ENCODE results near the gene ZNF385A. TPM values are rescaled to one million over a fixed set of nuclear protein-coding genes. Genes with fewer than 3 reads are reported as not detected.

Gene ZNF385A
- total and polyA plus RNA-seq, 9 of the 15 experiments (the other 6 are each of a cell fraction or from before 2014, with no cell fraction given), result 1.0 to 111 (median 7.7) TPM

DNA sequence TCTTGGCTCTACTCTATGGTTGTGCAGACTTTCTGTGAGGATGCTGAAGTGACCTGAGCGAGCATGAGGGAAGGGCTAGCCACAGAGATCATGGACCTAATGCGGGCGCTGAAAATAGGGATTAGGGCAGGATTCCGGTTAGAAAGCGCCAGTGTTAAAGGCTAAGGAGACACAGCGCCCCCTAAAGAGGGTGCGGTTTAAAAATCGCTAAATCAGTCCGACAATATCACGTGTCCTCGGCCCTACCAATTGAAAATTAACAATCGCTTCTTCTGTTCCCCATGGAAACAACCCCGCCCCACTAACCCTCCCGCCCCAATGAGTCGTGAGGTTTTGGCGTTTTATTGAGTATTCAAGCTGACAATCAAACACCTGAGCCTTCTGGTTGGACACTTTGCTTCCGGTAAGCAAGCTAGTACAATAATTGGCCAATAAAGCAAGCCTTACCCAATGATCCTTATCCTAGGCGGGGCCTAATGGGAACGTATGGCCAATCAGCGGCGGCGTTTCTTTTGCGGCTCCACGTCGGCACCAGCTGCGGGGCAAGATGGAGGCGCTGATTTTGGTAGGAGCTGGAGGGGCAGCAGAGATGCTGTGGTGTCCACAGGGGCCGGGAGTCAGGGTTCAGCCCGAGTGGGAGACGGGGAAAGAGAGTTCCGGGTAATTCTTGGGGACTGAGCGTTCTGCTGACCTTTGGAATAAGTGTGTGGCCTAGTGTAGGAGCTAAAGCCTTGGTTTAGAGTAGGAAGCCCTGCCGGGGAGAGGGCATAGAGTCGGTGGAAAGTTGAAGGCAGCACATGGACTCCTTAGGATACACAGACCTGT lies 59.7 kb downstream of the ZNF385A start, which contains the start of gene COPZ1 (continued):
- TF ChIP-seq ZNF79 (CRISPR knock-in tag; IDR thresholded peaks at IDR 0.05; ENCODE audit: low read depth) (no peak), ATF1 (CRISPR knock-in tag; IDR thresholded peaks at IDR 0.05) (no peak), ATF1 (tag; IDR thresholded peaks at IDR 0.05) (peak; percentile 97), RBFOX2 (IDR thresholded peaks at IDR 0.05; ENCODE audit: low read depth, low read length) (peak; percentile 91), GABPA (tag; conservative IDR thresholded peaks at IDR 0.05; ENCODE audit: low read depth) (peak; percentile 72), TEAD1 (CRISPR knock-in tag; IDR thresholded peaks at IDR 0.05) (peak in 1 of 2 experiments; percentile 52; a peak in 1 of 4 replicates), MECOM (CRISPR knock-in tag; IDR thresholded peaks at IDR 0.05) (no peak), RBM25 (IDR thresholded peaks at IDR 0.05; ENCODE audit: low read depth, low read length, severe bottlenecking) (peak; percentile 87), RFX5 (IDR thresholded peaks at IDR 0.05; ENCODE audit: low read depth, low read length) (no peak), PTRF (tag; IDR thresholded peaks at IDR 0.05) (no peak), ZNF76 (CRISPR knock-in tag; IDR thresholded peaks at IDR 0.05; ENCODE audit: borderline replicate concordance) (peak; percentile 59; the same call in 1 of the 2 replicates), SMAD1 (IDR thresholded peaks at IDR 0.05; ENCODE audit: low read depth, low read length, partially characterized antibody) (peak; percentile 85), NCOA2 (IDR thresholded peaks at IDR 0.05; ENCODE audit: partially characterized antibody in 2 of 2) (no peak), LEF1 (IDR thresholded peaks at IDR 0.05) (0 out of 2 replicates have a peak, but pooled peaks have one; percentile 40), ZKSCAN8 (CRISPR knock-in tag; IDR thresholded peaks at IDR 0.05) (no peak), ZNF75A (CRISPR knock-in tag; IDR thresholded peaks at IDR 0.05) (no peak), SMARCA4 (IDR thresholded peaks at IDR 0.05) (peak; percentile 7), NR4A1 (CRISPR knock-in tag; IDR thresholded peaks at IDR 0.05) (peak; percentile 76; the same call in 1 of the 2 replicates), NR4A1 (tag; IDR thresholded peaks at IDR 0.05) (peak; percentile 20; the same call in 1 of the 2 replicates), ZNF140 (CRISPR knock-in tag; IDR thresholded peaks at IDR 0.05) (no peak), KAT2B (IDR thresholded peaks at IDR 0.05; ENCODE audit: low read depth, low read length) (no peak), ZNF707 (CRISPR knock-in tag; conservative IDR thresholded peaks at IDR 0.05) (0 out of 2 replicates have a peak, but pooled peaks have one; percentile 46), GATA2 (CRISPR knock-in tag; IDR thresholded peaks at IDR 0.05) (peak; percentile 48; the same call in 1 of the 2 replicates), GTF2A2 (tag; IDR thresholded peaks at IDR 0.05) (peak; percentile 66), ETS2 (tag; IDR thresholded peaks at IDR 0.05; ENCODE audit: borderline replicate concordance, poor library complexity, severe bottlenecking) (no peak), HDAC6 (IDR thresholded peaks at IDR 0.05; ENCODE audit: low read depth, low read length) (no peak), ZKSCAN1 (IDR thresholded peaks at IDR 0.05; ENCODE audit: low read depth, low read length) (no peak), STAT5B (CRISPR knock-in tag; IDR thresholded peaks at IDR 0.05) (no peak), ZKSCAN3 (CRISPR knock-in tag; IDR thresholded peaks at IDR 0.05) (no peak), ZC3H8 (IDR thresholded peaks at IDR 0.05) (0 out of 2 replicates have a peak, but pooled peaks have one; percentile 12), BCOR (IDR thresholded peaks at IDR 0.05) (no peak; the same call in 1 of the 2 replicates)
- TF ChIP-seq, protein P1, sequence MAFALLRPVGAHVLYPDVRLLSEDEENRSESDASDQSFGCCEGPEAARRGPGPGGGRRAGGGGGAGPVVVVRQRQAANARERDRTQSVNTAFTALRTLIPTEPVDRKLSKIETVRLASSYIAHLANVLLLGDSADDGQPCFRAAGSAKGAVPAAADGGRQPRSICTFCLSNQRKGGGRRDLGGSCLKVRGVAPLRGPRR (CRISPR knock-in tag; IDR thresholded peaks at IDR 0.05), result peak; percentile 52; the same call in 1 of the 2 replicates
